ENCODE results near the gene AMBN.

DNA sequence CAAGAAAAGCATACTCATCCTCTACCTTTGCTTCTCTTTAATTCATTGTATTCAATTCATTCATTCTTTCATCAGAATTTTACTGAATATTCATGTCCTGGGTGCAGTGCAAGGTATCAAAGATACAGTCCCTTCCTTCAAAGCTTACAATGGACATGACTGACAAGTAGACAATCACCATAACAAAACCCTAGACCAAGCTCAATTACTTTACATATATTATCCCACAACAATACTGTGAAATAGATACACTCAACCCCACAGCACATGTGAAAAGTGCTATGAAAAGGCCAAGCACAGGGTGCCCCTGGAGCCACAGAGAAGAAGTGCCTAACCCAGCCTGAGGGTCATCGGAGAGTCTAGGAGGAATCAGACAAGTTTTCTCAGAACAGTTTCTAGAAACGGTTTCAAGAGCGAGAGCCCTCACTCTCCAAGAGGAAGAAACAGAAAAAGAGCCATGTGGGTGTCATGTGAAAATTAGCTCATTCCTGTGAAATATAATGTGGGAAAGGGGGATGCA lies 15.3 kb downstream of the AMBN start:
- TF ChIP-seq, protein P1, sequence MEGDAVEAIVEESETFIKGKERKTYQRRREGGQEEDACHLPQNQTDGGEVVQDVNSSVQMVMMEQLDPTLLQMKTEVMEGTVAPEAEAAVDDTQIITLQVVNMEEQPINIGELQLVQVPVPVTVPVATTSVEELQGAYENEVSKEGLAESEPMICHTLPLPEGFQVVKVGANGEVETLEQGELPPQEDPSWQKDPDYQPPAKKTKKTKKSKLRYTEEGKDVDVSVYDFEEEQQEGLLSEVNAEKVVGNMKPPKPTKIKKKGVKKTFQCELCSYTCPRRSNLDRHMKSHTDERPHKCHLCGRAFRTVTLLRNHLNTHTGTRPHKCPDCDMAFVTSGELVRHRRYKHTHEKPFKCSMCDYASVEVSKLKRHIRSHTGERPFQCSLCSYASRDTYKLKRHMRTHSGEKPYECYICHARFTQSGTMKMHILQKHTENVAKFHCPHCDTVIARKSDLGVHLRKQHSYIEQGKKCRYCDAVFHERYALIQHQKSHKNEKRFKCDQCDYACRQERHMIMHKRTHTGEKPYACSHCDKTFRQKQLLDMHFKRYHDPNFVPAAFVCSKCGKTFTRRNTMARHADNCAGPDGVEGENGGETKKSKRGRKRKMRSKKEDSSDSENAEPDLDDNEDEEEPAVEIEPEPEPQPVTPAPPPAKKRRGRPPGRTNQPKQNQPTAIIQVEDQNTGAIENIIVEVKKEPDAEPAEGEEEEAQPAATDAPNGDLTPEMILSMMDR (optimal IDR thresholded peaks at IDR 0.05 in 1 of 3, IDR thresholded peaks at IDR 0.05 in 1 of 3, conservative IDR thresholded peaks at IDR 0.05 in 1 of 3; ENCODE audit: extremely low read depth in 1 of 3, insufficient read depth in 2 of 3, low read length in 3 of 3), result no peak
- no peak for TF ChIP-seq EZH2 (IDR thresholded peaks at IDR 0.05; ENCODE audit: low read length)
